ENCODE measurements around the gene MRPL33. TPM values are rescaled to one million over a fixed set of nuclear protein-coding genes. Genes with fewer than 3 reads are reported as not detected.
"Not testable (repeated sequence)": the region's sequence is repeated elsewhere in the genome, so short reads cannot be mapped to it uniquely, and the experiment has no call there.

MRPL33 gene
- total and polyA plus RNA-seq, 4 donors = 85.0 to 347 (median 184) TPM

DNA sequence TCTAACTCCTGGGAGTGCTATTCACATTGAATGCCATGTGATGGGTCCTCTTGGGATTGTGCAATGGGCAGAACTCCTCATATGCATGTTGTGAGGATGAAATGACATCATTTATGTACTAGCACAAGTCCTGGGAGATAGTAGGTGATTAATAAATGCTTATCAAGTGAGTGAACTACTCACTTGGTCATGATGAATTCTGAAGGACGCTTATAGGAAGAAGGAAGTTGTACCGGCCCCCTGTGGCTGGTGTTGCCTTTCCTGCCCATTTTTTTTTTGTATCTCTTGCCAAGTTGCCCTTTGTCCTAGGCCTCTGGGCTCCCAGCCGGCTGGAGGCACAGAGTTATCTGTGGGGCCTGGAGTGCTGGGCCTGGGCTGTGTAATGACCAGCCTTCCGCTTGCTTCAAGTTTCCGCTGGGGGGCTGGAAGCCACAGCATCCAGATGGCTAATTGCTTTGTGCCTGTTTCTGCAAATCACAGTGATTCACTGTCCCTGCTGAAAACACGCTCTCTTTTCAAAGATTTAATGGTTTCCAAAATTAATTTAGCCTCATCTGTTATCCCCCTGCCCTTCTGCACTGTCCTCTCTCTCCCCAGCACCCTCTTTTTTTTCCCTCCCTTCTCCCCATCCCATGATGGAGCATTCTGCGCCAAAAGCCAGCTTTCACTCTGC, 33.7 kb upstream of the MRPL33 start:
- no peak for ATAC-seq (ENCODE audit: low FRiP score)
- intact Hi-C loops (cut with DNase I) = loop anchor here in 1 of 2 donors (5.0 kb wide), 1 partner anchor 34 kb away; the partner anchor contains the start of gene MRPL33

DNA sequence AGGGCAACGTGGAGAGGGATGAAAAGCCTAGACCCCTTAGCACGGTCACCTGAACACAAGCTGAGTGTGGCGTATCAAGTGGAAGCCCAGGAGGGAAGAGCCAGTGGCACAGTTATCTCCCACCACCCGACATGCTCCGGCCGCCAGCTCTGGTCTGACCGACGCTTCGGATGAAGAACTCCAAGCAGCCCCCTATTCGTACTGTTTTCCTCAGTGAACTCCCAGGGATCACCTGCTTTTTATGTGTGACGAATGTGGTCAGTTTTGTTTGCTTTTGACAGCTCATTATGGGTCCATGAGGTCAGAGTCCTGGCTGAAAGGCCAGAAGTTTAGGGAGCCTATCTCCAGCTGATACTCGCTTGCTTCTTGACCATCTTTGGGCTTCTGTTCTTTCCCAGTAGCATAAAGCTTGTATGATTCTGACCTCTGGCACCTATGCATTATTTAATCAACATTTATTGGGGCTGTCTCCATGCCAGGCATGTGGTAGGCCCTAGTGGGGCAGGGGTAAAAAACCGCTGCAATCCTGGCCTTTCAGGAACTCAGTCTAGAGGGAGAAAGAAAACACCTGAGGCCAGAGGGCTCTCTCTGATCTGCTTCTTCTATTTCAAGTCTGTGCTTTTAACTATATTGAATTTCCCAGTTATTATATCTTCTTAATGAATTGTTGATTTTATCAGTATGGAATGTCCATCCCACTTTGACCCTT, 33.0 kb upstream of the MRPL33 start:
- Histone ChIP-seq H3K27ac (ENCODE audit: low read depth in 1 of 2, low read length in 2 of 2) (no peak overlapping the region), H3K36me3 (ENCODE audit: control insufficient read depth in 1 of 2, insufficient read depth in 2 of 2, low read length in 1 of 2) (no peaks in the 10 kb centered on the region), H3K27me3 (ENCODE audit: control insufficient read depth in 1 of 2, insufficient read depth in 2 of 2, low read length in 1 of 2) (no peaks in the 10 kb centered on the region), H3K4me1 (ENCODE audit: control insufficient read depth in 1 of 2, insufficient read depth in 2 of 2, low read length in 2 of 2) (no peaks in the 10 kb centered on the region), H3K9me3 (ENCODE audit: control insufficient read depth, low read length) (no peaks in the 10 kb centered on the region), H3K4me3 (ENCODE audit: low read length in 2 of 2) (no peak overlapping the region)
- 93 to 95% methylated on average over 13 of the region's 13 CpGs for WGBS, 2 donors
- DNase-seq = no peak
- intact Hi-C loops (cut with DNase I) = loop anchor here in 1 of 2 donors (5.0 kb wide), 1 partner anchor 34 kb away; the partner anchor contains the start of gene MRPL33
- no peak for ATAC-seq (ENCODE audit: low FRiP score)

More for the DNA sequence above, 33.7 kb upstream of the MRPL33 start:
- H3K9me3 ChIP-seq (ENCODE audit: control insufficient read depth, low read length) = no peaks in the 10 kb centered on the region
- H3K36me3 ChIP-seq (ENCODE audit: control insufficient read depth in 1 of 2, insufficient read depth in 2 of 2, low read length in 1 of 2) = no peaks in the 10 kb centered on the region
- H3K4me1 ChIP-seq (ENCODE audit: control insufficient read depth in 1 of 2, insufficient read depth in 2 of 2, low read length in 2 of 2) = no peaks in the 10 kb centered on the region
- H3K27ac ChIP-seq (ENCODE audit: low read depth in 1 of 2, low read length in 2 of 2) = no peak overlapping the region
- no peaks in the 10 kb centered on the region for H3K27me3 ChIP-seq (ENCODE audit: control insufficient read depth in 1 of 2, insufficient read depth in 2 of 2, low read length in 1 of 2)
- no peak for DNase-seq
- WGBS, 2 donors = 84 to 88% methylated on average over 7 of the region's 7 CpGs
- H3K4me3 ChIP-seq (ENCODE audit: low read length in 2 of 2) = no peak overlapping the region

DNA sequence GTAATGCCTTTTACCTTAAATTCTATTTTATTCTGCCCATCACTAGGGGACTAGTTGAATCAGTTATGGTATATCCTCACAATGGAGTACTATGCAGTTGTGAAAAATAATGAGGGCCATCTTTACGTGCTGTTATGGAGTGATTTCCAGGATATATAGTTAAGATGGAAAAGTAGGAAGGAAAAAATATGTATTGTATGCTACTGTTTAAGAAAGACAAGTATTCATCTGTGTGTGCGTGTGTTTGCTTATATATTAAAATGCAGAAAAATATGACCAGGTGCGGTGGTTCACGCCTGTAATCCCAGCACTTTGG, 32.5 kb upstream of the MRPL33 start:
- no peak for DNase-seq
- ATAC-seq (ENCODE audit: low FRiP score) = no peak
- no peaks in the 10 kb centered on the region for H3K9me3 ChIP-seq (ENCODE audit: control insufficient read depth, low read length)
- intact Hi-C loops (cut with DNase I) = loop anchor here in 1 of 2 donors (5.0 kb wide), 1 partner anchor 33 kb away; the partner anchor contains the start of gene MRPL33
- no peaks in the 10 kb centered on the region for H3K4me1 ChIP-seq (ENCODE audit: control insufficient read depth in 1 of 2, insufficient read depth in 2 of 2, low read length in 2 of 2)
- 95 to 99% methylated on average over 4 of the region's 4 CpGs for WGBS, 2 donors
- H3K27ac ChIP-seq (ENCODE audit: low read depth in 1 of 2, low read length in 2 of 2) = no peak overlapping the region
- no peak overlapping the region for H3K4me3 ChIP-seq (ENCODE audit: low read length in 2 of 2)
- H3K27me3 ChIP-seq (ENCODE audit: control insufficient read depth in 1 of 2, insufficient read depth in 2 of 2, low read length in 1 of 2) = no peaks in the 10 kb centered on the region
- H3K36me3 ChIP-seq (ENCODE audit: control insufficient read depth in 1 of 2, insufficient read depth in 2 of 2, low read length in 1 of 2) = no peaks in the 10 kb centered on the region

DNA sequence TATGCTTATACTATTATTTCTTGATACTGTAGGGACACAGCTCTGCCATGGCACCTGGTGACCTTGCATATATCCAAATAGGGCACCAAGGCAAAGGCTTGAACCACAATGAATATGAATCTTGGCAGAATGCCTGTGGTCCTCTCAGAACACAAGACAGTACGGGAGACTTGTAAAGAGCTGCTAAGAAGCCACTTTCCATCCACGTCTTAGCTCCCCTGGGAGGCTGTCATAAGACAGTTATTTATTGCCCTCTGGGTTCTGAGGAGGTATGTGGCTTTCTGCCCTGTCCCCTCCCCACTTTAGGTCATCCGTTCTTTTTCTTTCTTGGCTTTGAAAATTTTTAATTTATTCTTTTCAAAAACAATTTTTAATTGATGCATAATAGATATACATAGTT, 29.8 kb upstream of the MRPL33 start:
- Histone ChIP-seq H3K4me3 (ENCODE audit: low read length in 2 of 2) (no peak overlapping the region), H3K27me3 (ENCODE audit: control insufficient read depth in 1 of 2, insufficient read depth in 2 of 2, low read length in 1 of 2) (no peaks in the 10 kb centered on the region), H3K27ac (ENCODE audit: low read depth in 1 of 2, low read length in 2 of 2) (no peak overlapping the region), H3K36me3 (ENCODE audit: control insufficient read depth in 1 of 2, insufficient read depth in 2 of 2, low read length in 1 of 2) (no peaks in the 10 kb centered on the region), H3K4me1 (ENCODE audit: control insufficient read depth in 1 of 2, insufficient read depth in 2 of 2, low read length in 2 of 2) (peaks cover 0 to 2% of the 10 kb centered on the region in 2 donors), H3K9me3 (ENCODE audit: control insufficient read depth, low read length) (no peaks in the 10 kb centered on the region)
- intact Hi-C loops (cut with DNase I) = no loop called here
- ATAC-seq (ENCODE audit: low FRiP score) (no peak), DNase-seq (no peak)
- WGBS, 2 donors = 36 to 38% methylated on average over 3 of the region's 3 CpGs

DNA sequence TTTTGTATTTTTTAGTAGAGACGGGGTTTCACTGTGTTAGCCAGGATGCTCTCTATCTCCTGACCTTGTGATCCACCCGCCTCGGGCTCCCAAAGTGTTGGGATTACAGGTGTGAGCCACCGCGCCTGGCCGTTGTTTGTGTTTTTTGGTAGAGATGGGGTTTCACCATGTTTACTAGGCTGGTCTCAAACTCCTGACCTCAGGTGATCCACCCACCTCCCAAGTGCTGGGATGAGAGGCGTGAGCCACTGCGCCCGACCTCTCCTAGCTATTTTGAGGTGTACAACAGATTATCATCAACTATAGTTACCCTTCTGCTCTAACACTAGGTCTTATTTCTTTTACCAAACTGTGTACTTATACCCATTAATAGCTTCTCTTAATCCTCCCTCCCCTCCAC, 28.9 kb upstream of the MRPL33 start:
- H3K27me3 ChIP-seq (ENCODE audit: control insufficient read depth in 1 of 2, insufficient read depth in 2 of 2, low read length in 1 of 2) = no peaks in the 10 kb centered on the region
- H3K4me1 ChIP-seq (ENCODE audit: control insufficient read depth in 1 of 2, insufficient read depth in 2 of 2, low read length in 2 of 2) = peaks cover 0 to 2% of the 10 kb centered on the region in 2 donors
- H3K9me3 ChIP-seq (ENCODE audit: control insufficient read depth, low read length) = no peaks in the 10 kb centered on the region
- DNase-seq (no peak), ATAC-seq (ENCODE audit: low FRiP score) (no peak)
- intact Hi-C loops (cut with DNase I) = no loop called here
- H3K4me3 ChIP-seq (ENCODE audit: low read length in 2 of 2) = no peak overlapping the region
- no peak overlapping the region for H3K27ac ChIP-seq (ENCODE audit: low read depth in 1 of 2, low read length in 2 of 2)
- WGBS, 2 donors = 96% methylated on average over 9 of the region's 9 CpGs
- no peaks in the 10 kb centered on the region for H3K36me3 ChIP-seq (ENCODE audit: control insufficient read depth in 1 of 2, insufficient read depth in 2 of 2, low read length in 1 of 2)

DNA sequence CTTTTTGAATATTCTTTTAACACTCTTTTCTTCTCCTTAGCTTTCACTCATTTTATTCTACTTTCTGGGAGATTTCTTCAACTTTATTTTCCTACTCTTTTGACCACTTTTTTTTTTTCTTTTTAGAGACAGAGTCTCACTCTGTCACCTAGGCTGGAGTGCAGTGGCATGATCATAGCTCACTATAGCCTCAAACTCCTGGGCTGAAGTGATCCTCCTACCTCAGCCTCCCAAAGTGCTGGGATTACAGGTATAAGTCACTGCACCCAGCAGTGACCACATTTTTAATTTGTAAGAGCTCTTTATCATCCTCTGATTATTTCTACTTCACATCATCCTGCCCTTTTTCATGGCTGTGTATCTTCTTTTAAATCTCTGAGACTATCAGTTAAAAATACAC, 26.0 kb upstream of the MRPL33 start:
- not testable (repeated sequence) for ATAC-seq (ENCODE audit: low FRiP score); H3K27ac ChIP-seq (ENCODE audit: low read depth in 1 of 2, low read length in 2 of 2)

DNA sequence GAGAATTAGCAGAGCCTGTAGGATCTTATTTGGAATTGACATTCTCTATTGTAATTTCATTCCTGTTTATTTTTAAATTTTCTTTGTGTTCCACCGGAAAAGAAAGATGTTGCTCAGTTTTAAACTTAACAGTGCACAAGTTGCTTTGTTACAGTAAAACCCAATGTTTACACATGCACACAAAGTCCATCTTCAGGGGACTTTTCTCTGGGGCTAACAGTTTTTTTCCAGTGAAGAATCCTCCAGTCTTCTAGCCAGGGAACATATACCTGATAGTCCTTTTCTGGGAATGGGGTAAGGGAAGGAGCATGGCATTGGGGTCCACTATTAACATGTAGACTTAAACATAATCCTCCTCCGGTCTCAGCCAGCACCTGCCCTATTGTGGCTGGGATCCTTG, 25.2 kb upstream of the MRPL33 start:
- DNase-seq (no peak), ATAC-seq (ENCODE audit: low FRiP score) (no peak)
- Histone ChIP-seq H3K4me1 (ENCODE audit: control insufficient read depth in 1 of 2, insufficient read depth in 2 of 2, low read length in 2 of 2) (peaks cover 0 to 2% of the 10 kb centered on the region in 2 donors), H3K36me3 (ENCODE audit: control insufficient read depth in 1 of 2, insufficient read depth in 2 of 2, low read length in 1 of 2) (no peaks in the 10 kb centered on the region), H3K4me3 (ENCODE audit: low read length in 2 of 2) (no peak overlapping the region), H3K9me3 (ENCODE audit: control insufficient read depth, low read length) (no peaks in the 10 kb centered on the region), H3K27ac (ENCODE audit: low read depth in 1 of 2, low read length in 2 of 2) (no peak overlapping the region), H3K27me3 (ENCODE audit: control insufficient read depth in 1 of 2, insufficient read depth in 2 of 2, low read length in 1 of 2) (no peaks in the 10 kb centered on the region)
- intact Hi-C loops (cut with DNase I) = no loop called here
- WGBS, 2 donors = 88 to 89% methylated on average over 2 of the region's 2 CpGs

More for the DNA sequence above, 26.0 kb upstream of the MRPL33 start:
- H3K36me3 ChIP-seq (ENCODE audit: control insufficient read depth in 1 of 2, insufficient read depth in 2 of 2, low read length in 1 of 2); H3K4me3 ChIP-seq (ENCODE audit: low read length in 2 of 2); DNase-seq; H3K27me3 ChIP-seq (ENCODE audit: control insufficient read depth in 1 of 2, insufficient read depth in 2 of 2, low read length in 1 of 2); intact Hi-C loops (cut with DNase I); H3K4me1 ChIP-seq (ENCODE audit: control insufficient read depth in 1 of 2, insufficient read depth in 2 of 2, low read length in 2 of 2); H3K9me3 ChIP-seq (ENCODE audit: control insufficient read depth, low read length): not testable (repeated sequence)

DNA sequence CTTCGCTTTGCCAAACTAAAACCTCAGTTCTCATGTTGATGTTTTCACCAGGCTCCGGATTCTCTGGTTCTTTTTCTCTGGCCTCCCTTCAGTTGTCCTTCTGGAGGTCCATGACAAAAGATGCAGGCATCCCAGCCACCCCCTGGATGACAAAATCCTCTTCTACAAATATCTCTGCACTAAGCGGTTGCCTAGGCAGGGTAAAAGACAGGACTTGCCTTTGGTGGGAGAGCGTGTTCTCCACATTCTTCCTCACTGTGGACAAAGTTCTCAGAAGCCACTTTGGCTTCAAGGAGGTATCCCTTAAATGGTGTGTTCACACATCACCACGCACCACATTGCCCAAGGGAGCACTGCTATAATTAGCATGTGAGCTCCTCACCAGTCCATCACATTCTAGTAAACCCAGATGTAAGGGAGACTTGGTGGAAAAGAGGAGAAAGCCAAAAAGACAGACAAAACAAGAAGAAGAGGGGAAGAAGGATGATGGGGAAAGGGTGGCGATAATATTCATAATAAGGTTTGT, 23.6 kb upstream of the MRPL33 start:
- Histone ChIP-seq H3K36me3 (ENCODE audit: control insufficient read depth in 1 of 2, insufficient read depth in 2 of 2, low read length in 1 of 2) (no peaks in the 10 kb centered on the region), H3K27ac (ENCODE audit: low read depth in 1 of 2, low read length in 2 of 2) (no peak overlapping the region), H3K4me1 (ENCODE audit: control insufficient read depth in 1 of 2, insufficient read depth in 2 of 2, low read length in 2 of 2) (peaks cover 0 to 2% of the 10 kb centered on the region in 2 donors), H3K27me3 (ENCODE audit: control insufficient read depth in 1 of 2, insufficient read depth in 2 of 2, low read length in 1 of 2) (no peaks in the 10 kb centered on the region), H3K4me3 (ENCODE audit: low read length in 2 of 2) (no peak overlapping the region), H3K9me3 (ENCODE audit: control insufficient read depth, low read length) (no peaks in the 10 kb centered on the region)
- 56% methylated on average over 6 of the region's 6 CpGs for WGBS, 2 donors
- intact Hi-C loops (cut with DNase I) = no loop called here
- no peak for ATAC-seq (ENCODE audit: low FRiP score)
- DNase-seq = no peak
